K562 (cell line): ENCODE data around the gene PSMA6. TPM values are rescaled to one million over a fixed set of nuclear protein-coding genes. Genes with fewer than 3 reads are reported as not detected.
A peak's percentile ranks its signal among the peaks of the same experiment; 100 is the strongest.

Source experiments
- ATAC-seq: fragments of 200-7000 bp; cut with Tn5 transposase; 3 replicates; pipeline ENCODE4 v1.9.1; 2020; ENCODE audit warnings: moderate library complexity
- BruUV-seq: library from RNA; stranded (reverse); fragments of 400-500 nt; replicated peaks from 2 replicates; lab custom pipeline; 2021; lab: Mats Ljungman, UMichigan
- CTCF ChIA-PET: fragments of 300-600 bp; formaldehyde crosslinking; extraction: SDS; loops from one replicate; lab custom pipeline; 2021; ENCODE audit warnings: low intra/inter-chr PET ratio; lab: Yijun Ruan, JAX
- POLR2A ChIA-PET: fragments of 300-600, 350-650 bp; sonication (Branson Sonifier 250); formaldehyde crosslinking; extraction: SDS; loops from one replicate; lab custom pipeline; 2021; ENCODE audit warnings: antibody characterized with exemption, inconsistent platforms; lab: Yijun Ruan, JAX
- DNase-seq, 4 experiments: peaks; one replicate each; pipeline versions ENCODE4 v3.0.0 to v3.0.0-alpha.2; 2011 to 2018; ENCODE audit warnings: low spot score in 3 of 4, mixed read lengths in 3 of 4; ENCODE audit errors: extremely low read depth in 1 of 4
- FAIRE-seq: peaks from 2 replicates; lab custom pipeline; 2011; peaks lifted over from hg19 to GRCh38; lab: Jason Lieb, UNC
- H2AFZ ChIP-seq: 2 replicates; pipeline ENCODE4 v1.6.0; 2011; ENCODE audit warnings: low read depth, low read length, control low read depth, inconsistent platforms
- H3K27ac ChIP-seq: fragments of 200-600 bp; 3 replicates; pipeline ENCODE4 v1.8.0; 2011; ENCODE audit warnings: low read depth, mild to moderate bottlenecking, control low read depth, inconsistent platforms, low read length, moderate library complexity, mixed read lengths; ENCODE audit errors: extremely low read depth
- H3K27me3 ChIP-seq, 2 experiments: fragments of 300-600 bp in 1 of 2; 2 replicates in 1 of 2; 3 replicates in 1 of 2; pipeline versions ENCODE4 v1.6.0 to v1.8.0; 2011; ENCODE audit warnings: inconsistent platforms in 2 of 2, low read length in 2 of 2, mild to moderate bottlenecking in 1 of 2, mixed read lengths in 1 of 2, moderate library complexity in 1 of 2; ENCODE audit not compliant: control insufficient read depth in 2 of 2, insufficient read depth in 2 of 2
- H3K36me3 ChIP-seq: fragments of 300-600 bp; 3 replicates; pipeline ENCODE4 v1.8.0; 2011; ENCODE audit warnings: mild to moderate bottlenecking, low read length, inconsistent platforms; ENCODE audit not compliant: control insufficient read depth, insufficient read depth
- H3K4me1 ChIP-seq, 2 experiments: fragments of 200-600 bp in 1 of 2; replicated peaks in 1 of 2; 2 replicates in 1 of 2; 3 replicates in 1 of 2; pipeline versions ENCODE4 v1.5.1 to v1.8.0; 2011; ENCODE audit warnings: inconsistent platforms in 2 of 2, low read length in 2 of 2, mild to moderate bottlenecking in 1 of 2, mixed read lengths in 1 of 2, moderate library complexity in 1 of 2; ENCODE audit not compliant: control insufficient read depth in 2 of 2, insufficient read depth in 2 of 2
- H3K4me2 ChIP-seq: 2 replicates; pipeline ENCODE4 v1.6.1; 2011; ENCODE audit warnings: low read length, control low read depth, inconsistent platforms, mixed read lengths; ENCODE audit not compliant: insufficient read depth
- H3K4me3 ChIP-seq: fragments of 200-600 bp; sonication (generic), shearing (Covaris generic); 2 replicates; pipeline ENCODE4 v1.5.1; 2016; ENCODE audit warnings: control low read depth, inconsistent platforms
- H3K79me2 ChIP-seq: fragments of 200-600 bp; 3 replicates; pipeline ENCODE4 v1.8.0; 2011; ENCODE audit warnings: low read length, inconsistent platforms; ENCODE audit not compliant: control insufficient read depth, insufficient read depth
- H3K9ac ChIP-seq, 2 experiments: 2 replicates each; pipeline versions ENCODE4 v1.6.0 to v1.6.1; 2011; ENCODE audit warnings: low read depth in 2 of 2, low read length in 2 of 2, control low read depth in 1 of 2, inconsistent platforms in 1 of 2, mild to moderate bottlenecking in 1 of 2, mixed read lengths in 1 of 2; ENCODE audit not compliant: insufficient read depth in 1 of 2
- H3K9me1 ChIP-seq: one replicate; pipeline ENCODE4 v1.6.0; 2011; ENCODE audit warnings: inconsistent platforms, mild to moderate bottlenecking, low read length, moderate library complexity; ENCODE audit not compliant: control insufficient read depth, insufficient read depth
- H3K9me3 ChIP-seq: replicated peaks from 2 replicates; pipeline ENCODE4 v1.5.1; 2011; ENCODE audit warnings: low read depth, low read length, inconsistent platforms; ENCODE audit not compliant: control insufficient read depth, insufficient read depth
- H4K20me1 ChIP-seq: replicated peaks from 2 replicates; pipeline ENCODE4 v1.6.1; 2011; ENCODE audit warnings: low read length, inconsistent platforms, mixed read lengths; ENCODE audit not compliant: control insufficient read depth, insufficient read depth
- CCAR2 ChIP-seq: fragments of 200-400 bp; formaldehyde crosslinking; IDR thresholded peaks from 2 replicates; pipeline ENCODE4 v1.6.1; 2017; ENCODE audit warnings: mild to moderate bottlenecking, low read depth, low read length
- HDAC8 ChIP-seq: fragments of 450-650 bp; IDR thresholded peaks from 2 replicates; pipeline ENCODE4 v1.6.1; 2016; ENCODE audit warnings: mild to moderate bottlenecking, missing genetic modification characterization, moderate library complexity, missing compliant biosample characterization
- HEY1 ChIP-seq: fragments of 250-450 bp; sonication (Bioruptor Pico); IDR thresholded peaks from 2 replicates; pipeline ENCODE4 v1.5.0; 2020; ENCODE audit warnings: mild to moderate bottlenecking, moderate library complexity, borderline replicate concordance
- MXD1 ChIP-seq: fragments of 250-450 bp; sonication (Bioruptor Pico); IDR thresholded peaks from 2 replicates; pipeline ENCODE4 v1.8.0; 2021; ENCODE audit warnings: borderline replicate concordance, mild to moderate bottlenecking, moderate library complexity; ENCODE audit not compliant: poor library complexity, severe bottlenecking
- MYNN ChIP-seq, 2 experiments: sonication (generic); formaldehyde crosslinking in 1 of 2; IDR thresholded peaks; 2 replicates each; pipeline versions ENCODE4 v1.5.0 to v1.6.1; 2016 to 2020; ENCODE audit warnings: antibody characterized with exemption in 1 of 2, missing genetic modification reagents in 1 of 2
- POLR2A ChIP-seq: fragments of 450-650 bp; conservative IDR thresholded peaks from 2 replicates; pipeline ENCODE4 v1.6.1; 2016
- RAD21 ChIP-seq, 2 experiments: fragments of 250-450 bp in 1 of 2; fragments of 450-650 bp in 1 of 2; sonication (Bioruptor Pico) in 1 of 2; formaldehyde crosslinking in 1 of 2; IDR thresholded peaks in 1 of 2; conservative IDR thresholded peaks in 1 of 2; 2 replicates each; pipeline versions ENCODE4 v1.4.0 to v1.8.0; 2020 to 2022; ENCODE audit warnings: mild to moderate bottlenecking in 2 of 2, moderate library complexity in 1 of 2
- SRF ChIP-seq, 2 experiments: fragments of 250-450, 450-650 bp in 1 of 2; sonication (Bioruptor Pico) in 1 of 2; sonication (generic) in 1 of 2; formaldehyde crosslinking; IDR thresholded peaks; 2 replicates each; pipeline versions ENCODE4 v1.5.0 to v1.5.1; 2020 to 2022; ENCODE audit warnings: mild to moderate bottlenecking in 1 of 2, missing genetic modification reagents in 1 of 2
- STAT5B ChIP-seq: fragments of 250-450 bp; sonication (Bioruptor Pico); IDR thresholded peaks from 2 replicates; pipeline ENCODE4 v1.8.0; 2021; ENCODE audit warnings: mild to moderate bottlenecking, inconsistent platforms
- TBL1XR1 ChIP-seq, 2 experiments: IDR thresholded peaks; 2 replicates each; pipeline ENCODE4 v1.6.1; 2012; ENCODE audit warnings: improper control_type of control experiment in 2 of 2, low read length in 2 of 2, mild to moderate bottlenecking in 1 of 2
- ZBTB7A ChIP-seq: IDR thresholded peaks from 2 replicates; pipeline ENCODE4 v1.6.1; 2011; ENCODE audit warnings: low read depth, mild to moderate bottlenecking, low read length, moderate library complexity, borderline replicate concordance; ENCODE audit not compliant: control insufficient read depth
- WGBS: fragments of 100-300 bp; shearing (Covaris generic); methylation state at CpG from one replicate; pipeline ENCODE4 v1.1.6; 2016; ENCODE audit warnings: low coverage, mixed read lengths; ENCODE audit not compliant: insufficient coverage; ENCODE audit errors: missing lambda C conversion rate; 5-methylcytosine and 5-hydroxymethylcytosine counted together
- in situ Hi-C: fragments of 300-500 bp; cut with MboI; formaldehyde crosslinking; loops from 4 replicates; pipeline ENCODE4 v1.15.0; 2018; ENCODE audit warnings: inconsistent platforms, mixed read lengths
- intact Hi-C: fragments of 100-400 bp; cut with micrococcal nuclease; formaldehyde crosslinking; loops from 2 replicates; pipeline ENCODE4 v1.14.2; 2022
- polyA plus RNA-seq, 8 experiments: library from polyadenylated mRNA; depleted of rRNA in 4 of 8; stranded (reverse) in 5 of 8; unstranded in 3 of 8; fragments of >200 nt; fragmentation: Nextera tagmentation in 2 of 8; fragmentation: Illumina TruSeq in 1 of 8; extraction: Ambion mirVana in 2 of 8; extraction: Trizol in 1 of 8; gene quantifications; 2 replicates each; pipeline versions ENCODE4 v1.2.1 to v1.2.3, GENCODE V29; 2011 to 2014; ENCODE audit warnings: inconsistent platforms in 1 of 8, missing spikeins in 1 of 8
- total RNA-seq, 7 experiments: library from RNA; depleted of rRNA in 6 of 7; stranded (reverse); fragments of >200 nt in 6 of 7; fragmentation: Illumina TruSeq in 2 of 7; extraction: Trizol in 2 of 7; gene quantifications; 2 replicates each; pipeline versions ENCODE4 v1.2.1 to v1.2.3, GENCODE V29; 2011 to 2021; ENCODE audit warnings: low replicate concordance in 1 of 7

PSMA6 gene
- total and polyA plus RNA-seq, 9 of the 15 experiments (the other 6 are each of a cell fraction or from before 2014, with no cell fraction given): 210 to 952 (median 288) TPM

- H3K79me2 ChIP-seq: no peaks in the 10 kb centered on the region
- TF ChIP-seq MYNN (IDR thresholded peaks at IDR 0.05) (no peak), MYNN (CRISPR knock-in tag; IDR thresholded peaks at IDR 0.05) (no peak), HEY1 (CRISPR knock-in tag) (no peak), MXD1 (CRISPR knock-in tag) (no peak), HDAC8 (tag) (no peak), SRF (CRISPR knock-in tag; IDR thresholded peaks at IDR 0.05) (no peak), TBL1XR1 (IDR thresholded peaks at IDR 0.05; ENCODE audit: low read length in 2 of 2) (no peak), CCAR2 (no peak), RAD21 (CRISPR knock-in tag; conservative IDR thresholded peaks at IDR 0.05 in 1 of 2, IDR thresholded peaks at IDR 0.05 in 1 of 2) (no peak), ZBTB7A (no peak), POLR2A (no peak), STAT5B (CRISPR knock-in tag) (no peak)
- no peak for ATAC-seq
- no peak for DNase-seq
- intact Hi-C loops (no loop called here), in situ Hi-C loops (no loop called here)
- H3K27me3 ChIP-seq: no peaks in the 10 kb centered on the region
- H3K36me3 ChIP-seq: no peaks in the 10 kb centered on the region
- H4K20me1 ChIP-seq: no peaks in the 10 kb centered on the region
- ChIA-PET CTCF (no interaction called here), POLR2A (no interaction called here)
- FAIRE-seq: no peak
- no peak overlapping the region for H3K4me3 ChIP-seq
- no peak overlapping the region for H3K27ac ChIP-seq
- H3K9me1 ChIP-seq: no peaks in the 10 kb centered on the region
- H3K4me1 ChIP-seq: peaks cover 9 to 19% of the 10 kb centered on the region in 2 experiments; a peak in 4 of 5 replicates
- H3K9ac ChIP-seq: 0 out of 4 replicates have a peak overlapping the region, but pooled peaks of 1 of the 2 experiments have one; percentile 66
- WGBS: 77% methylated on average over 12 of the region's 12 CpGs
- no peaks in the 10 kb centered on the region for H3K9me3 ChIP-seq
- no peak overlapping the region for H3K4me2 ChIP-seq
- no TSS peak for BruUV-seq
- peak overlapping the region; percentile 70; the same call in 1 of the 2 replicates for H2AFZ ChIP-seq
These were observed 57.5 kb downstream of the PSMA6 start for GRCh38 chr14:35349496-35350365.
